ENCODE measurements around the gene MIP.

DNA sequence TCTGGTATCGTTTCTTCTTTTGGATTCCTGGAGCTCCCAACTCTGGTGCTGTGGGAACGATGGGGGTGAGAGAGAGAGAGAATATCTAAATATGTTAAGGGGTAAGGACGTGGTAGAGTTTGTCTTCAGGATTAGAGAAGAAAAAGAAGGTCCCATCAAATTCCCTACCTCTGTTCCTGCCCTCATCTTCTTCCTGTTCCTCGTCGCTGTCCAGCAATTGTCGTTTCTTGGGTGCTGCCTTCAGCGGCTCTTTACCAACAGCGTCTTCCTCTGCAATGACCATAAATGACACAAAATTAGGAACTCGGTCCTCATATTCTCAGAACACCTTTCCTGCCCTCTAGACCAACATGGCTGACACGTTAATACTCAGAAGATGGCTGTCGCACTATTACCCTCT is 36.7 kb downstream of the MIP start:
- TF ChIP-seq, protein P1, sequence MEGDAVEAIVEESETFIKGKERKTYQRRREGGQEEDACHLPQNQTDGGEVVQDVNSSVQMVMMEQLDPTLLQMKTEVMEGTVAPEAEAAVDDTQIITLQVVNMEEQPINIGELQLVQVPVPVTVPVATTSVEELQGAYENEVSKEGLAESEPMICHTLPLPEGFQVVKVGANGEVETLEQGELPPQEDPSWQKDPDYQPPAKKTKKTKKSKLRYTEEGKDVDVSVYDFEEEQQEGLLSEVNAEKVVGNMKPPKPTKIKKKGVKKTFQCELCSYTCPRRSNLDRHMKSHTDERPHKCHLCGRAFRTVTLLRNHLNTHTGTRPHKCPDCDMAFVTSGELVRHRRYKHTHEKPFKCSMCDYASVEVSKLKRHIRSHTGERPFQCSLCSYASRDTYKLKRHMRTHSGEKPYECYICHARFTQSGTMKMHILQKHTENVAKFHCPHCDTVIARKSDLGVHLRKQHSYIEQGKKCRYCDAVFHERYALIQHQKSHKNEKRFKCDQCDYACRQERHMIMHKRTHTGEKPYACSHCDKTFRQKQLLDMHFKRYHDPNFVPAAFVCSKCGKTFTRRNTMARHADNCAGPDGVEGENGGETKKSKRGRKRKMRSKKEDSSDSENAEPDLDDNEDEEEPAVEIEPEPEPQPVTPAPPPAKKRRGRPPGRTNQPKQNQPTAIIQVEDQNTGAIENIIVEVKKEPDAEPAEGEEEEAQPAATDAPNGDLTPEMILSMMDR (tag by site-specific recombination; IDR thresholded peaks at IDR 0.05), result no peak
- TF ChIP-seq ZNF274 (IDR thresholded peaks at IDR 0.05; ENCODE audit: low read length) (no peak), ZNF274 (tag by site-specific recombination; IDR thresholded peaks at IDR 0.05; ENCODE audit: borderline replicate concordance) (no peak), RBAK (tag by site-specific recombination; IDR thresholded peaks at IDR 0.05) (no peak), ZNF10 (tag by site-specific recombination; IDR thresholded peaks at IDR 0.05) (no peak), PRDM1 (tag by site-specific recombination; IDR thresholded peaks at IDR 0.05) (no peak), PRDM6 (tag by site-specific recombination; IDR thresholded peaks at IDR 0.05) (no peak), ZNF302 (tag by site-specific recombination; IDR thresholded peaks at IDR 0.05; ENCODE audit: low read depth) (no peak), ZNF530 (tag by site-specific recombination; IDR thresholded peaks at IDR 0.05; ENCODE audit: low read depth) (no peak), MYNN (tag by site-specific recombination; IDR thresholded peaks at IDR 0.05; ENCODE audit: borderline replicate concordance) (no peak)
- TF ChIP-seq, protein P2, sequence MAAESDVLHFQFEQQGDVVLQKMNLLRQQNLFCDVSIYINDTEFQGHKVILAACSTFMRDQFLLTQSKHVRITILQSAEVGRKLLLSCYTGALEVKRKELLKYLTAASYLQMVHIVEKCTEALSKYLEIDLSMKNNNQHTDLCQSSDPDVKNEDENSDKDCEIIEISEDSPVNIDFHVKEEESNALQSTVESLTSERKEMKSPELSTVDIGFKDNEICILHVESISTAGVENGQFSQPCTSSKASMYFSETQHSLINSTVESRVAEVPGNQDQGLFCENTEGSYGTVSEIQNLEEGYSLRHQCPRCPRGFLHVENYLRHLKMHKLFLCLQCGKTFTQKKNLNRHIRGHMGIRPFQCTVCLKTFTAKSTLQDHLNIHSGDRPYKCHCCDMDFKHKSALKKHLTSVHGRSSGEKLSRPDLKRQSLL (tag by site-specific recombination; IDR thresholded peaks at IDR 0.05), result no peak
- TF ChIP-seq, protein P3, sequence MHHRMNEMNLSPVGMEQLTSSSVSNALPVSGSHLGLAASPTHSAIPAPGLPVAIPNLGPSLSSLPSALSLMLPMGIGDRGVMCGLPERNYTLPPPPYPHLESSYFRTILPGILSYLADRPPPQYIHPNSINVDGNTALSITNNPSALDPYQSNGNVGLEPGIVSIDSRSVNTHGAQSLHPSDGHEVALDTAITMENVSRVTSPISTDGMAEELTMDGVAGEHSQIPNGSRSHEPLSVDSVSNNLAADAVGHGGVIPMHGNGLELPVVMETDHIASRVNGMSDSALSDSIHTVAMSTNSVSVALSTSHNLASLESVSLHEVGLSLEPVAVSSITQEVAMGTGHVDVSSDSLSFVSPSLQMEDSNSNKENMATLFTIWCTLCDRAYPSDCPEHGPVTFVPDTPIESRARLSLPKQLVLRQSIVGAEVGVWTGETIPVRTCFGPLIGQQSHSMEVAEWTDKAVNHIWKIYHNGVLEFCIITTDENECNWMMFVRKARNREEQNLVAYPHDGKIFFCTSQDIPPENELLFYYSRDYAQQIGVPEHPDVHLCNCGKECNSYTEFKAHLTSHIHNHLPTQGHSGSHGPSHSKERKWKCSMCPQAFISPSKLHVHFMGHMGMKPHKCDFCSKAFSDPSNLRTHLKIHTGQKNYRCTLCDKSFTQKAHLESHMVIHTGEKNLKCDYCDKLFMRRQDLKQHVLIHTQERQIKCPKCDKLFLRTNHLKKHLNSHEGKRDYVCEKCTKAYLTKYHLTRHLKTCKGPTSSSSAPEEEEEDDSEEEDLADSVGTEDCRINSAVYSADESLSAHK (tag by site-specific recombination; IDR thresholded peaks at IDR 0.05), result no peak
- TF ChIP-seq, protein P4, sequence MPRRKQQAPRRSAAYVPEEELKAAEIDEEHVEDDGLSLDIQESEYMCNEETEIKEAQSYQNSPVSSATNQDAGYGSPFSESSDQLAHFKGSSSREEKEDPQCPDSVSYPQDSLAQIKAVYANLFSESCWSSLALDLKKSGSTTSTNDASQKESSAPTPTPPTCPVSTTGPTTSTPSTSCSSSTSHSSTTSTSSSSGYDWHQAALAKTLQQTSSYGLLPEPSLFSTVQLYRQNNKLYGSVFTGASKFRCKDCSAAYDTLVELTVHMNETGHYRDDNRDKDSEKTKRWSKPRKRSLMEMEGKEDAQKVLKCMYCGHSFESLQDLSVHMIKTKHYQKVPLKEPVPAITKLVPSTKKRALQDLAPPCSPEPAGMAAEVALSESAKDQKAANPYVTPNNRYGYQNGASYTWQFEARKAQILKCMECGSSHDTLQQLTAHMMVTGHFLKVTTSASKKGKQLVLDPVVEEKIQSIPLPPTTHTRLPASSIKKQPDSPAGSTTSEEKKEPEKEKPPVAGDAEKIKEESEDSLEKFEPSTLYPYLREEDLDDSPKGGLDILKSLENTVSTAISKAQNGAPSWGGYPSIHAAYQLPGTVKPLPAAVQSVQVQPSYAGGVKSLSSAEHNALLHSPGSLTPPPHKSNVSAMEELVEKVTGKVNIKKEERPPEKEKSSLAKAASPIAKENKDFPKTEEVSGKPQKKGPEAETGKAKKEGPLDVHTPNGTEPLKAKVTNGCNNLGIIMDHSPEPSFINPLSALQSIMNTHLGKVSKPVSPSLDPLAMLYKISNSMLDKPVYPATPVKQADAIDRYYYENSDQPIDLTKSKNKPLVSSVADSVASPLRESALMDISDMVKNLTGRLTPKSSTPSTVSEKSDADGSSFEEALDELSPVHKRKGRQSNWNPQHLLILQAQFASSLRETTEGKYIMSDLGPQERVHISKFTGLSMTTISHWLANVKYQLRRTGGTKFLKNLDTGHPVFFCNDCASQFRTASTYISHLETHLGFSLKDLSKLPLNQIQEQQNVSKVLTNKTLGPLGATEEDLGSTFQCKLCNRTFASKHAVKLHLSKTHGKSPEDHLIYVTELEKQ (tag by site-specific recombination; IDR thresholded peaks at IDR 0.05; ENCODE audit: borderline replicate concordance), result no peak
- TF ChIP-seq, protein P5, sequence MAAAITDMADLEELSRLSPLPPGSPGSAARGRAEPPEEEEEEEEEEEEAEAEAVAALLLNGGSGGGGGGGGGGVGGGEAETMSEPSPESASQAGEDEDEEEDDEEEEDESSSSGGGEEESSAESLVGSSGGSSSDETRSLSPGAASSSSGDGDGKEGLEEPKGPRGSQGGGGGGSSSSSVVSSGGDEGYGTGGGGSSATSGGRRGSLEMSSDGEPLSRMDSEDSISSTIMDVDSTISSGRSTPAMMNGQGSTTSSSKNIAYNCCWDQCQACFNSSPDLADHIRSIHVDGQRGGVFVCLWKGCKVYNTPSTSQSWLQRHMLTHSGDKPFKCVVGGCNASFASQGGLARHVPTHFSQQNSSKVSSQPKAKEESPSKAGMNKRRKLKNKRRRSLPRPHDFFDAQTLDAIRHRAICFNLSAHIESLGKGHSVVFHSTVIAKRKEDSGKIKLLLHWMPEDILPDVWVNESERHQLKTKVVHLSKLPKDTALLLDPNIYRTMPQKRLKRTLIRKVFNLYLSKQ (tag by site-specific recombination; IDR thresholded peaks at IDR 0.05; ENCODE audit: borderline replicate concordance), result no peak
- TF ChIP-seq, protein P6, sequence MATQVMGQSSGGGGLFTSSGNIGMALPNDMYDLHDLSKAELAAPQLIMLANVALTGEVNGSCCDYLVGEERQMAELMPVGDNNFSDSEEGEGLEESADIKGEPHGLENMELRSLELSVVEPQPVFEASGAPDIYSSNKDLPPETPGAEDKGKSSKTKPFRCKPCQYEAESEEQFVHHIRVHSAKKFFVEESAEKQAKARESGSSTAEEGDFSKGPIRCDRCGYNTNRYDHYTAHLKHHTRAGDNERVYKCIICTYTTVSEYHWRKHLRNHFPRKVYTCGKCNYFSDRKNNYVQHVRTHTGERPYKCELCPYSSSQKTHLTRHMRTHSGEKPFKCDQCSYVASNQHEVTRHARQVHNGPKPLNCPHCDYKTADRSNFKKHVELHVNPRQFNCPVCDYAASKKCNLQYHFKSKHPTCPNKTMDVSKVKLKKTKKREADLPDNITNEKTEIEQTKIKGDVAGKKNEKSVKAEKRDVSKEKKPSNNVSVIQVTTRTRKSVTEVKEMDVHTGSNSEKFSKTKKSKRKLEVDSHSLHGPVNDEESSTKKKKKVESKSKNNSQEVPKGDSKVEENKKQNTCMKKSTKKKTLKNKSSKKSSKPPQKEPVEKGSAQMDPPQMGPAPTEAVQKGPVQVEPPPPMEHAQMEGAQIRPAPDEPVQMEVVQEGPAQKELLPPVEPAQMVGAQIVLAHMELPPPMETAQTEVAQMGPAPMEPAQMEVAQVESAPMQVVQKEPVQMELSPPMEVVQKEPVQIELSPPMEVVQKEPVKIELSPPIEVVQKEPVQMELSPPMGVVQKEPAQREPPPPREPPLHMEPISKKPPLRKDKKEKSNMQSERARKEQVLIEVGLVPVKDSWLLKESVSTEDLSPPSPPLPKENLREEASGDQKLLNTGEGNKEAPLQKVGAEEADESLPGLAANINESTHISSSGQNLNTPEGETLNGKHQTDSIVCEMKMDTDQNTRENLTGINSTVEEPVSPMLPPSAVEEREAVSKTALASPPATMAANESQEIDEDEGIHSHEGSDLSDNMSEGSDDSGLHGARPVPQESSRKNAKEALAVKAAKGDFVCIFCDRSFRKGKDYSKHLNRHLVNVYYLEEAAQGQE (tag by site-specific recombination; IDR thresholded peaks at IDR 0.05), result peak; percentile 86
